ENCODE results near the gene PRR29. TPM values are rescaled to one million over a fixed set of nuclear protein-coding genes. Genes with fewer than 3 reads are reported as not detected.

PRR29 gene
- polyA plus RNA-seq, 1 of the 3 experiments (the other 2 are of a cell fraction): 2.7 TPM

- Histone ChIP-seq H4K20me1 (ENCODE audit: insufficient read depth) (no peaks in the 10 kb centered on the region), H3K4me2 (no peak overlapping the region), H3K79me2 (ENCODE audit: insufficient read depth) (no peaks in the 10 kb centered on the region), H3K27ac (ENCODE audit: low read depth in 2 of 2, low read length in 1 of 2) (no peak overlapping the region), H2AFZ (ENCODE audit: low read depth) (no peak overlapping the region), H3K27me3 (ENCODE audit: insufficient read depth) (peaks cover 1% of the 10 kb centered on the region; the same call in 1 of the 2 replicates), H3K36me3 (replicated peaks in 1 of 2; ENCODE audit: control insufficient read depth in 1 of 2, insufficient read depth in 2 of 2, low read length in 1 of 2) (no peaks in the 10 kb centered on the region), H3K9me2 (no peaks in the 10 kb centered on the region), H3F3A (replicated peaks; ENCODE audit: insufficient read depth) (no peaks in the 10 kb centered on the region), H3K4me1 (ENCODE audit: control insufficient read depth in 1 of 2, insufficient read depth in 2 of 2, low read depth in 1 of 2, low read length in 1 of 2) (peaks cover 0 to 30% of the 10 kb centered on the region in 2 experiments; a peak in 2 of 4 replicates), H3K9ac (no peak overlapping the region), H3K4me3 (ENCODE audit: low read depth in 2 of 2, low read length in 1 of 2) (no peak overlapping the region), H3K9me3 (no peaks in the 10 kb centered on the region)
- CTCF ChIA-PET: interaction anchor here (0.9 to 2.1 kb wide), 6 partner anchors 12 to 130 kb away, joined by 3 to 9 read pairs (median 5); partner anchors contain the start of gene CSHL1
- POLR2A ChIA-PET: no interaction called here
- WGBS (ENCODE audit: low lambda C conversion rate): 82% methylated on average over 21 of the region's 22 CpGs
- DNase-seq: peak; percentile 20
- TF ChIP-seq ELF1 (IDR thresholded peaks at IDR 0.05) (no peak), SMC3 (IDR thresholded peaks at IDR 0.05; ENCODE audit: low read depth, low read length) (no peak), JUND (IDR thresholded peaks at IDR 0.05) (no peak), RCOR1 (IDR thresholded peaks at IDR 0.05; ENCODE audit: low read length) (no peak), FOXJ3 (CRISPR knock-in tag; IDR thresholded peaks at IDR 0.05) (no peak), ZBTB33 (IDR thresholded peaks at IDR 0.05; ENCODE audit: borderline replicate concordance, low read depth) (no peak), MEF2A (IDR thresholded peaks at IDR 0.05; ENCODE audit: borderline replicate concordance, low read depth) (no peak)
Measured at GRCh38 chr17:64002658-64003525, 4.7 kb downstream of the PRR29 start.

- Histone ChIP-seq H3F3A (replicated peaks; ENCODE audit: insufficient read depth) (no peaks in the 10 kb centered on the region), H3K27ac (ENCODE audit: low read depth in 2 of 2, low read length in 1 of 2) (no peak overlapping the region), H3K27me3 (ENCODE audit: insufficient read depth) (no peaks in the 10 kb centered on the region), H3K9me3 (no peaks in the 10 kb centered on the region), H2AFZ (ENCODE audit: low read depth) (no peak overlapping the region), H3K9ac (no peak overlapping the region), H3K4me1 (ENCODE audit: control insufficient read depth in 1 of 2, insufficient read depth in 2 of 2, low read depth in 1 of 2, low read length in 1 of 2) (peaks cover 0 to 29% of the 10 kb centered on the region in 2 experiments; a peak in 1 of 4 replicates), H4K20me1 (ENCODE audit: insufficient read depth) (no peaks in the 10 kb centered on the region), H3K36me3 (replicated peaks in 1 of 2; ENCODE audit: control insufficient read depth in 1 of 2, insufficient read depth in 2 of 2, low read length in 1 of 2) (no peaks in the 10 kb centered on the region), H3K79me2 (ENCODE audit: insufficient read depth) (no peaks in the 10 kb centered on the region), H3K4me3 (ENCODE audit: low read depth in 2 of 2, low read length in 1 of 2) (no peak overlapping the region), H3K4me2 (no peak overlapping the region), H3K9me2 (no peaks in the 10 kb centered on the region)
- DNase-seq: peak; percentile 18
- CTCF ChIA-PET: interaction anchor here (0.9 to 4.6 kb wide), 4 partner anchors 13 to 129 kb away, joined by 3 to 26 read pairs (median 4); partner anchors contain the start of gene CSHL1
- TF ChIP-seq PBX3 (IDR thresholded peaks at IDR 0.05) (no peak), TEAD4 (IDR thresholded peaks at IDR 0.05; ENCODE audit: borderline replicate concordance, insufficient read depth) (no peak), RXRA (IDR thresholded peaks at IDR 0.05; ENCODE audit: borderline replicate concordance, low read depth) (no peak), EP300 (IDR thresholded peaks at IDR 0.05; ENCODE audit: borderline replicate concordance in 1 of 2, low read depth in 1 of 2, low read length in 1 of 2) (no peak), FOXM1 (IDR thresholded peaks at IDR 0.05; ENCODE audit: low read depth) (no peak), CHD2 (IDR thresholded peaks at IDR 0.05; ENCODE audit: low read length, partially characterized antibody) (no peak), USF2 (IDR thresholded peaks at IDR 0.05; ENCODE audit: borderline replicate concordance, low read depth, low read length) (no peak), FOXJ3 (CRISPR knock-in tag; IDR thresholded peaks at IDR 0.05) (no peak), TCF12 (IDR thresholded peaks at IDR 0.05) (no peak), MAX (IDR thresholded peaks at IDR 0.05; ENCODE audit: low read depth) (no peak), ELF1 (IDR thresholded peaks at IDR 0.05) (no peak), MEF2A (IDR thresholded peaks at IDR 0.05; ENCODE audit: borderline replicate concordance, low read depth) (no peak), FOSL2 (IDR thresholded peaks at IDR 0.05; ENCODE audit: borderline replicate concordance, low read depth) (no peak), TAF1 (IDR thresholded peaks at IDR 0.05; ENCODE audit: borderline replicate concordance, low read depth, low read length) (no peak), GABPA (IDR thresholded peaks at IDR 0.05; ENCODE audit: low read depth) (no peak), SMC3 (IDR thresholded peaks at IDR 0.05; ENCODE audit: low read depth, low read length) (no peak), IRF3 (IDR thresholded peaks at IDR 0.05; ENCODE audit: low read depth, low read length) (no peak), RAD21 (IDR thresholded peaks at IDR 0.05; ENCODE audit: low read length) (no peak)
- 68% methylated on average over 13 of the region's 13 CpGs for WGBS (ENCODE audit: low lambda C conversion rate)
- POLR2A ChIA-PET: no interaction called here
Measured at GRCh38 chr17:64003526-64004121, 5.5 kb downstream of the PRR29 start.

Measured in SK-N-SH (cell line).